ENCODE data around the gene DNTTIP2.

GRCh38 chr1:93840956-93841482 is 38.0 kb downstream of the DNTTIP2 start:
- TF ChIP-seq CTCF (IDR thresholded peaks at IDR 0.05) (no peak), POLR2A (IDR thresholded peaks at IDR 0.05) (no peak)

Measured in Peyer's patch (tissue), 4 donors.